H1 (cell line): Measurements from ENCODE around the gene SSNA1.

Source experiments
- GTF2F1 ChIP-seq: IDR thresholded peaks from 2 replicates; pipeline ENCODE4 v1.6.1; 2012; ENCODE audit warnings: low read depth, low read length, improper control_type of control experiment, borderline replicate concordance
- HDAC6 ChIP-seq: IDR thresholded peaks from one replicate; pipeline ENCODE4 v1.7.1; 2012; ENCODE audit warnings: low read depth, mild to moderate bottlenecking, inconsistent platforms, low read length, moderate library complexity
- JUND ChIP-seq: IDR thresholded peaks from 2 replicates; pipeline ENCODE4 v1.6.1; 2011; ENCODE audit warnings: mild to moderate bottlenecking, improper control_type of control experiment, low read length
- POLR2A ChIP-seq, 2 experiments: IDR thresholded peaks; 1 replicate in 1 of 2; 2 replicates in 1 of 2; pipeline ENCODE4 v1.6.1; 2011; ENCODE audit warnings: low read depth in 2 of 2, low read length in 2 of 2, mild to moderate bottlenecking in 2 of 2; ENCODE audit errors: control extremely low read depth in 1 of 2
- POLR2AphosphoS5 ChIP-seq: IDR thresholded peaks from 2 replicates; pipeline ENCODE4 v1.6.1; 2011; ENCODE audit warnings: low read depth, low read length
- RAD21 ChIP-seq, 2 experiments: IDR thresholded peaks in 1 of 2; conservative IDR thresholded peaks in 1 of 2; 2 replicates each; pipeline ENCODE4 v1.6.1; 2011; ENCODE audit warnings: low read depth in 2 of 2, low read length in 2 of 2, improper control_type of control experiment in 1 of 2, inconsistent platforms in 1 of 2, mild to moderate bottlenecking in 1 of 2, moderate library complexity in 1 of 2
- RXRA ChIP-seq: IDR thresholded peaks from 2 replicates; pipeline ENCODE4 v1.6.1; 2011; ENCODE audit warnings: low read depth, mild to moderate bottlenecking, low read length, moderate library complexity; ENCODE audit not compliant: insufficient read depth
- SIN3A ChIP-seq, 2 experiments: IDR thresholded peaks in 1 of 2; conservative IDR thresholded peaks in 1 of 2; 2 replicates each; pipeline ENCODE4 v1.6.1; 2011 to 2012; ENCODE audit warnings: low read length in 2 of 2, improper control_type of control experiment in 1 of 2, low read depth in 1 of 2, mild to moderate bottlenecking in 1 of 2
- SIX5 ChIP-seq: IDR thresholded peaks from 2 replicates; pipeline ENCODE4 v1.6.1; 2011; ENCODE audit warnings: mild to moderate bottlenecking, low read depth, low read length
- SRF ChIP-seq: IDR thresholded peaks from 2 replicates; pipeline ENCODE4 v1.6.1; 2011; ENCODE audit warnings: mild to moderate bottlenecking, low read depth, low read length, moderate library complexity
- TCF12 ChIP-seq: IDR thresholded peaks from 2 replicates; pipeline ENCODE4 v1.6.1; 2011; ENCODE audit warnings: low read depth, mild to moderate bottlenecking, low read length
- TF ChIP-seq, protein P1 (sequence below), 3 experiments: IDR thresholded peaks; 1 replicate in 2 of 3; 2 replicates in 1 of 3; pipeline versions ENCODE4 v1.5.1 to v1.6.1; 2011; ENCODE audit warnings: low read length in 3 of 3, mild to moderate bottlenecking in 3 of 3, inconsistent platforms in 2 of 3, low read depth in 1 of 3, moderate library complexity in 1 of 3; ENCODE audit not compliant: insufficient read depth in 1 of 3; ENCODE audit errors: control extremely low read depth in 1 of 3
- TF ChIP-seq, protein P2 (sequence below): IDR thresholded peaks from 2 replicates; pipeline ENCODE4 v1.6.1; 2012; ENCODE audit warnings: low read length, inconsistent platforms
- TF ChIP-seq, protein P3 (sequence below): IDR thresholded peaks from 2 replicates; pipeline ENCODE4 v1.6.1; 2011; ENCODE audit warnings: low read depth, mild to moderate bottlenecking, low read length; ENCODE audit not compliant: insufficient read depth

GRCh38 chr9:137195525-137196220, 7.2 kb downstream of the SSNA1 start:
- TF ChIP-seq SIN3A (conservative IDR thresholded peaks at IDR 0.05 in 1 of 2, IDR thresholded peaks at IDR 0.05 in 1 of 2; ENCODE audit: low read depth in 1 of 2, low read length in 2 of 2) (no peak), POLR2AphosphoS5 (no peak), GTF2F1 (no peak), RXRA (no peak), TCF12 (no peak), RAD21 (IDR thresholded peaks at IDR 0.05 in 1 of 2, conservative IDR thresholded peaks at IDR 0.05 in 1 of 2; ENCODE audit: low read depth in 2 of 2, low read length in 2 of 2) (no peak), SRF (no peak), POLR2A (IDR thresholded peaks at IDR 0.05; ENCODE audit: control extremely low read depth in 1 of 2, low read depth in 2 of 2, low read length in 2 of 2) (no peak), HDAC6 (no peak), SIX5 (no peak), JUND (no peak)
- TF ChIP-seq, protein P1, sequence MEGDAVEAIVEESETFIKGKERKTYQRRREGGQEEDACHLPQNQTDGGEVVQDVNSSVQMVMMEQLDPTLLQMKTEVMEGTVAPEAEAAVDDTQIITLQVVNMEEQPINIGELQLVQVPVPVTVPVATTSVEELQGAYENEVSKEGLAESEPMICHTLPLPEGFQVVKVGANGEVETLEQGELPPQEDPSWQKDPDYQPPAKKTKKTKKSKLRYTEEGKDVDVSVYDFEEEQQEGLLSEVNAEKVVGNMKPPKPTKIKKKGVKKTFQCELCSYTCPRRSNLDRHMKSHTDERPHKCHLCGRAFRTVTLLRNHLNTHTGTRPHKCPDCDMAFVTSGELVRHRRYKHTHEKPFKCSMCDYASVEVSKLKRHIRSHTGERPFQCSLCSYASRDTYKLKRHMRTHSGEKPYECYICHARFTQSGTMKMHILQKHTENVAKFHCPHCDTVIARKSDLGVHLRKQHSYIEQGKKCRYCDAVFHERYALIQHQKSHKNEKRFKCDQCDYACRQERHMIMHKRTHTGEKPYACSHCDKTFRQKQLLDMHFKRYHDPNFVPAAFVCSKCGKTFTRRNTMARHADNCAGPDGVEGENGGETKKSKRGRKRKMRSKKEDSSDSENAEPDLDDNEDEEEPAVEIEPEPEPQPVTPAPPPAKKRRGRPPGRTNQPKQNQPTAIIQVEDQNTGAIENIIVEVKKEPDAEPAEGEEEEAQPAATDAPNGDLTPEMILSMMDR (IDR thresholded peaks at IDR 0.05; ENCODE audit: control extremely low read depth in 1 of 3, insufficient read depth in 1 of 3, low read depth in 1 of 3, low read length in 3 of 3): no peak
- TF ChIP-seq, protein P2, sequence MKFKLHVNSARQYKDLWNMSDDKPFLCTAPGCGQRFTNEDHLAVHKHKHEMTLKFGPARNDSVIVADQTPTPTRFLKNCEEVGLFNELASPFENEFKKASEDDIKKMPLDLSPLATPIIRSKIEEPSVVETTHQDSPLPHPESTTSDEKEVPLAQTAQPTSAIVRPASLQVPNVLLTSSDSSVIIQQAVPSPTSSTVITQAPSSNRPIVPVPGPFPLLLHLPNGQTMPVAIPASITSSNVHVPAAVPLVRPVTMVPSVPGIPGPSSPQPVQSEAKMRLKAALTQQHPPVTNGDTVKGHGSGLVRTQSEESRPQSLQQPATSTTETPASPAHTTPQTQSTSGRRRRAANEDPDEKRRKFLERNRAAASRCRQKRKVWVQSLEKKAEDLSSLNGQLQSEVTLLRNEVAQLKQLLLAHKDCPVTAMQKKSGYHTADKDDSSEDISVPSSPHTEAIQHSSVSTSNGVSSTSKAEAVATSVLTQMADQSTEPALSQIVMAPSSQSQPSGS: no peak
- TF ChIP-seq, protein P3, sequence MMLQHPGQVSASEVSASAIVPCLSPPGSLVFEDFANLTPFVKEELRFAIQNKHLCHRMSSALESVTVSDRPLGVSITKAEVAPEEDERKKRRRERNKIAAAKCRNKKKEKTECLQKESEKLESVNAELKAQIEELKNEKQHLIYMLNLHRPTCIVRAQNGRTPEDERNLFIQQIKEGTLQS: no peak
